H9 (cell line): ENCODE results near the gene DDX59. TPM values are rescaled to one million over a fixed set of nuclear protein-coding genes. Genes with fewer than 3 reads are reported as not detected.

ENCODE experiments used
- DNase-seq: peaks from one replicate; pipeline ENCODE4 v3.0.0-alpha.2; 2017
- H2AFZ ChIP-seq: one replicate; pipeline ENCODE4 v1.6.1; 2013; ENCODE audit warnings: mild to moderate bottlenecking, low read length, control low read depth, moderate library complexity
- H2AK5ac ChIP-seq: 2 replicates; pipeline ENCODE4 v1.6.1; 2013; ENCODE audit warnings: low read length, control low read depth, mixed read lengths; ENCODE audit not compliant: insufficient read length
- H2BK120ac ChIP-seq: one replicate; pipeline ENCODE4 v1.6.1; 2013; ENCODE audit warnings: low read depth, mild to moderate bottlenecking, low read length, control low read depth, inconsistent platforms; ENCODE audit not compliant: poor library complexity, severe bottlenecking
- H2BK12ac ChIP-seq: 2 replicates; pipeline ENCODE4 v1.6.1; 2013; ENCODE audit warnings: low read length, control low read depth, mixed read lengths, low read depth; ENCODE audit not compliant: insufficient read length
- H2BK15ac ChIP-seq: 2 replicates; pipeline ENCODE4 v1.6.1; 2013; ENCODE audit warnings: low read depth, low read length, control low read depth
- H2BK20ac ChIP-seq: one replicate; pipeline ENCODE4 v1.6.1; 2013; ENCODE audit warnings: low read depth, mild to moderate bottlenecking, low read length, control low read depth, inconsistent platforms; ENCODE audit not compliant: poor library complexity, severe bottlenecking
- H2BK5ac ChIP-seq: 2 replicates; pipeline ENCODE4 v1.6.1; 2013; ENCODE audit warnings: low read length, control low read depth, mixed read lengths; ENCODE audit not compliant: insufficient read length
- H3K14ac ChIP-seq: 2 replicates; pipeline ENCODE4 v1.6.1; 2013; ENCODE audit warnings: low read length, control low read depth; ENCODE audit not compliant: insufficient read depth
- H3K18ac ChIP-seq: 2 replicates; pipeline ENCODE4 v1.6.1; 2013; ENCODE audit warnings: low read depth, mild to moderate bottlenecking, mixed read lengths, low read length, control low read depth; ENCODE audit not compliant: insufficient read length
- H3K23ac ChIP-seq: 2 replicates; pipeline ENCODE4 v1.6.1; 2013; ENCODE audit warnings: low read length, control low read depth, mixed read lengths, low read depth; ENCODE audit not compliant: insufficient read length
- H3K23me2 ChIP-seq: 2 replicates; pipeline ENCODE4 v1.6.1; 2013; ENCODE audit warnings: low read depth, mild to moderate bottlenecking, mixed read lengths, low read length, control low read depth; ENCODE audit not compliant: insufficient read length, poor library complexity, severe bottlenecking
- H3K27ac ChIP-seq: 2 replicates; pipeline ENCODE4 v1.5.1; 2013; ENCODE audit warnings: low read length, control low read depth, mixed read lengths, low read depth; ENCODE audit not compliant: insufficient read length
- H3K27me3 ChIP-seq: 2 replicates; pipeline ENCODE4 v1.6.1; 2013; ENCODE audit warnings: low read length, control low read depth, inconsistent platforms; ENCODE audit not compliant: insufficient read depth
- H3K4ac ChIP-seq: 2 replicates; pipeline ENCODE4 v1.6.1; 2013; ENCODE audit warnings: low read depth, mild to moderate bottlenecking, control low read depth, inconsistent platforms, low read length, moderate library complexity
- H3K4me1 ChIP-seq: 2 replicates; pipeline ENCODE4 v1.6.1; 2013; ENCODE audit warnings: low read length, control low read depth, inconsistent platforms; ENCODE audit not compliant: insufficient read depth
- H3K4me2 ChIP-seq: 2 replicates; pipeline ENCODE4 v1.6.1; 2013; ENCODE audit warnings: low read length, control low read depth, mixed read lengths; ENCODE audit not compliant: insufficient read length, insufficient read depth
- H3K56ac ChIP-seq: 2 replicates; pipeline ENCODE4 v1.6.1; 2013; ENCODE audit warnings: low read depth, mild to moderate bottlenecking, mixed read lengths, low read length, control low read depth; ENCODE audit not compliant: insufficient read length
- H3K79me1 ChIP-seq: 2 replicates; pipeline ENCODE4 v1.6.1; 2013; ENCODE audit warnings: low read depth, mild to moderate bottlenecking, moderate library complexity, low read length, control low read depth, inconsistent platforms; ENCODE audit not compliant: insufficient read depth, poor library complexity, severe bottlenecking
- H3K79me2 ChIP-seq: 2 replicates; pipeline ENCODE4 v1.6.1; 2013; ENCODE audit warnings: low read length, control low read depth, inconsistent platforms; ENCODE audit not compliant: insufficient read depth
- H3K9ac ChIP-seq: 2 replicates; pipeline ENCODE4 v1.6.1; 2013; ENCODE audit warnings: low read length, control low read depth, mixed read lengths; ENCODE audit not compliant: insufficient read length; ENCODE audit errors: extremely low read depth
- H3K9me3 ChIP-seq: one replicate; pipeline ENCODE4 v1.6.1; 2013; ENCODE audit warnings: low read depth, low read length, inconsistent platforms; ENCODE audit not compliant: control insufficient read depth
- H3T11ph ChIP-seq: one replicate; pipeline ENCODE4 v1.6.1; 2013; ENCODE audit warnings: mild to moderate bottlenecking, low read length, control low read depth, inconsistent platforms
- H4K20me1 ChIP-seq: one replicate; pipeline ENCODE4 v1.6.1; 2013; ENCODE audit not compliant: control insufficient read depth, insufficient read length, insufficient read depth
- H4K5ac ChIP-seq: 2 replicates; pipeline ENCODE4 v1.6.1; 2013; ENCODE audit warnings: low read depth, mild to moderate bottlenecking, mixed read lengths, low read length, control low read depth; ENCODE audit not compliant: insufficient read length
- H4K8ac ChIP-seq: replicated peaks from 2 replicates; pipeline ENCODE4 v1.6.1; 2013; ENCODE audit warnings: low read length, control low read depth, mixed read lengths, low read depth; ENCODE audit not compliant: insufficient read length
- H4K91ac ChIP-seq: 2 replicates; pipeline ENCODE4 v1.6.1; 2013; ENCODE audit warnings: low read depth, mild to moderate bottlenecking, moderate library complexity, mixed read lengths, low read length, control low read depth; ENCODE audit not compliant: insufficient read length
- H3K27ac Mint-ChIP-seq, 3 experiments: 2 replicates in 2 of 3; 3 replicates in 1 of 3; pipeline ENCODE4 v1.8.0; 2020 to 2021; ENCODE audit warnings: mixed read lengths in 3 of 3, mild to moderate bottlenecking in 1 of 3, moderate library complexity in 1 of 3
- H3K27me3 Mint-ChIP-seq: 2 replicates; pipeline ENCODE4 v1.8.0; 2021; ENCODE audit warnings: low read depth, mild to moderate bottlenecking, moderate library complexity, mixed read lengths
- H3K36me3 Mint-ChIP-seq, 3 experiments: 2 replicates in 2 of 3; 3 replicates in 1 of 3; pipeline ENCODE4 v1.8.0; 2020 to 2021; ENCODE audit warnings: low read depth in 3 of 3, mixed read lengths in 3 of 3; ENCODE audit not compliant: insufficient read depth in 1 of 3
- H3K4me1 Mint-ChIP-seq, 2 experiments: 2 replicates each; pipeline ENCODE4 v1.8.0; 2020; ENCODE audit warnings: mixed read lengths in 2 of 2
- H3K4me3 Mint-ChIP-seq, 2 experiments: 2 replicates in 1 of 2; 3 replicates in 1 of 2; pipeline ENCODE4 v1.8.0; 2020 to 2021; ENCODE audit warnings: mild to moderate bottlenecking in 2 of 2, mixed read lengths in 2 of 2, moderate library complexity in 1 of 2
- H3K9me3 Mint-ChIP-seq, 2 experiments: 2 replicates in 1 of 2; 3 replicates in 1 of 2; pipeline ENCODE4 v1.8.0; 2020; ENCODE audit warnings: mild to moderate bottlenecking in 2 of 2, mixed read lengths in 2 of 2, moderate library complexity in 1 of 2
- WGBS: extraction: QIAGEN DNeasy Blood & Tissue Kit; methylation state at CpG from one replicate; pipeline ENCODE4 v1.1.7; 2013; ENCODE audit warnings: missing lambda C conversion rate, low lambda C conversion rate, mixed read lengths; ENCODE audit not compliant: insufficient read length; ENCODE audit errors: extremely low coverage; 5-methylcytosine and 5-hydroxymethylcytosine counted together
- total RNA-seq: library from RNA; stranded (reverse); gene quantifications from 2 replicates; pipeline ENCODE4 v1.2.1, GENCODE V29; 2021
- TF ChIP-seq, protein P1 (sequence below): fragments of 200-600 bp; sonication (generic); conservative IDR thresholded peaks from 3 replicates; pipeline ENCODE4 v1.8.0; 2021; ENCODE audit warnings: antibody characterized with exemption, mild to moderate bottlenecking

Gene DDX59
- total RNA-seq, 1 experiment from 2014 or later, result 14.0 TPM

- H2BK120ac ChIP-seq, result no peak overlapping the region
- Mint-ChIP-seq H3K27ac (no peak overlapping the region), H3K4me3 (no peak overlapping the region), H3K9me3 (no peaks in the 10 kb centered on the region), H3K27me3 (no peaks in the 10 kb centered on the region; the same call in 1 of the 2 replicates), H3K36me3 (no peaks in the 10 kb centered on the region), H3K4me1 (peaks cover 7 to 12% of the 10 kb centered on the region in 2 experiments)
- TF ChIP-seq, protein P1, sequence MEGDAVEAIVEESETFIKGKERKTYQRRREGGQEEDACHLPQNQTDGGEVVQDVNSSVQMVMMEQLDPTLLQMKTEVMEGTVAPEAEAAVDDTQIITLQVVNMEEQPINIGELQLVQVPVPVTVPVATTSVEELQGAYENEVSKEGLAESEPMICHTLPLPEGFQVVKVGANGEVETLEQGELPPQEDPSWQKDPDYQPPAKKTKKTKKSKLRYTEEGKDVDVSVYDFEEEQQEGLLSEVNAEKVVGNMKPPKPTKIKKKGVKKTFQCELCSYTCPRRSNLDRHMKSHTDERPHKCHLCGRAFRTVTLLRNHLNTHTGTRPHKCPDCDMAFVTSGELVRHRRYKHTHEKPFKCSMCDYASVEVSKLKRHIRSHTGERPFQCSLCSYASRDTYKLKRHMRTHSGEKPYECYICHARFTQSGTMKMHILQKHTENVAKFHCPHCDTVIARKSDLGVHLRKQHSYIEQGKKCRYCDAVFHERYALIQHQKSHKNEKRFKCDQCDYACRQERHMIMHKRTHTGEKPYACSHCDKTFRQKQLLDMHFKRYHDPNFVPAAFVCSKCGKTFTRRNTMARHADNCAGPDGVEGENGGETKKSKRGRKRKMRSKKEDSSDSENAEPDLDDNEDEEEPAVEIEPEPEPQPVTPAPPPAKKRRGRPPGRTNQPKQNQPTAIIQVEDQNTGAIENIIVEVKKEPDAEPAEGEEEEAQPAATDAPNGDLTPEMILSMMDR, result no peak
- no peak overlapping the region for H3K56ac ChIP-seq
- no peak overlapping the region for H3K18ac ChIP-seq
- no peak overlapping the region for H3K4me2 ChIP-seq
- H3K23me2 ChIP-seq, result no peaks in the 10 kb centered on the region
- no peak overlapping the region for H2AK5ac ChIP-seq
- H2AFZ ChIP-seq, result no peak overlapping the region
- DNase-seq, result no peak
- no peaks in the 10 kb centered on the region for H3K27me3 ChIP-seq
- no peak overlapping the region for H3K27ac ChIP-seq
- H4K5ac ChIP-seq, result no peak overlapping the region
- H2BK12ac ChIP-seq, result no peak overlapping the region
- H3K9ac ChIP-seq, result no peak overlapping the region
- no peaks in the 10 kb centered on the region for H3K79me1 ChIP-seq
- no peak overlapping the region for H4K91ac ChIP-seq
- no peak overlapping the region for H4K8ac ChIP-seq
- no peak overlapping the region for H3K4ac ChIP-seq
- no CpG with 5 or more reads among the region's 5 CpGs for WGBS
- H3K9me3 ChIP-seq, result no peaks in the 10 kb centered on the region
- H2BK20ac ChIP-seq, result no peak overlapping the region
- no peak overlapping the region for H2BK5ac ChIP-seq
- no peak overlapping the region for H3K14ac ChIP-seq
- no peaks in the 10 kb centered on the region for H4K20me1 ChIP-seq
- H3K23ac ChIP-seq, result no peak overlapping the region
- no peak overlapping the region for H3T11ph ChIP-seq
- H2BK15ac ChIP-seq, result no peak overlapping the region
- H3K4me1 ChIP-seq, result peaks cover 6% of the 10 kb centered on the region
- no peaks in the 10 kb centered on the region for H3K79me2 ChIP-seq
These were observed 42.7 kb downstream of the DDX59 start for GRCh38 chr1:200626853-200627534.
